ENCODE results near the gene TMA7. TPM values are rescaled to one million over a fixed set of nuclear protein-coding genes. Genes with fewer than 3 reads are reported as not detected.

TMA7 gene
- total and polyA plus RNA-seq, 2 of the 13 experiments (the other 11 are each of a cell fraction or from before 2014, with no cell fraction given), result 100 to 486 TPM

DNA sequence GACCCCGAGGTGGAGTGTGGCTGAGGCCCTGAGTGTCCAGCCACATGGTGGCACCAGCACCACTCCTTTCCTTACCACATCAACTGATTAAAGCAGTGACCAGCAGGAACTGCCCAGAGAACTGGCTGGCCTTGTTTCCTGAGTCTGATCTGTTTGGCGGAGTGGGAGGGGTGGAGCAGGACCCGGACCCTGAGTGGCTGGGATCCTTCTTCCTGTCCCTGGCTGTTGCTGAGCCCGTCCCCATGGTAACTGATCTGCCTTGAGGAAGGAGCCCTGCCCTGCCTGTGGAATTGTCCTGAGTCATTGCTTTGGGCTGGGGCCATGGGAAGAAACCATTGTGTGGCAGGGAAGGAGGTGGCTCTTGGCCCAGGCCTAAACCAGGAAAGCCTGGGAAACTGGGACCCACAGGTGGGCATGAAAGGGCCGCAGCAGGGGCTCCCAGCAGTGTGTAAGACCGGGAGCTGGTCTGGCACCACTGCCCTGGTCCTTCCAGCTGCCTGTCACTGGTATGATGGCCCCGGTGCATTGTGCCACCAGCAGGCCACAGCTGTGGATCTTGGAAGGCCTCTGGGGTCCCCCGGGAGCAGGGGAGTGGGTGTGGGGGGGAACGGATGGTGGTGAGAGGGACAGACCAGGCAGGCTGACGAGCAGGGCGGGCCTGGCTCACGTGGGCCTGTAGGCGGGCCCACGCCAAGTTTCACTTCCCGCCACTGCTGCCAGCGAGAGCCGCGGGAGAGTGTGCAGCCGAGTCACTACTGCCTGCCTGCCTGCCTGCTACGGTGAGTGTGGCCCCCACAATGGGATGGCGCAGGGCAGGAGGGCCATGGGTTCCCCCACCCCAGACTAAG lies 25.7 kb downstream of the TMA7 start (continued):
- no peak for TF ChIP-seq IKZF4 (CRISPR knock-in tag; IDR thresholded peaks at IDR 0.05; ENCODE audit: borderline replicate concordance, low read depth, not compliant biosample characterization)
- no peak for TF ChIP-seq ZNF329 (CRISPR knock-in tag; IDR thresholded peaks at IDR 0.05; ENCODE audit: low read depth)
- TF ChIP-seq, protein P1, sequence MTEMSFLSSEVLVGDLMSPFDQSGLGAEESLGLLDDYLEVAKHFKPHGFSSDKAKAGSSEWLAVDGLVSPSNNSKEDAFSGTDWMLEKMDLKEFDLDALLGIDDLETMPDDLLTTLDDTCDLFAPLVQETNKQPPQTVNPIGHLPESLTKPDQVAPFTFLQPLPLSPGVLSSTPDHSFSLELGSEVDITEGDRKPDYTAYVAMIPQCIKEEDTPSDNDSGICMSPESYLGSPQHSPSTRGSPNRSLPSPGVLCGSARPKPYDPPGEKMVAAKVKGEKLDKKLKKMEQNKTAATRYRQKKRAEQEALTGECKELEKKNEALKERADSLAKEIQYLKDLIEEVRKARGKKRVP (CRISPR knock-in tag; IDR thresholded peaks at IDR 0.05), result no peak
- TF ChIP-seq, protein P2, sequence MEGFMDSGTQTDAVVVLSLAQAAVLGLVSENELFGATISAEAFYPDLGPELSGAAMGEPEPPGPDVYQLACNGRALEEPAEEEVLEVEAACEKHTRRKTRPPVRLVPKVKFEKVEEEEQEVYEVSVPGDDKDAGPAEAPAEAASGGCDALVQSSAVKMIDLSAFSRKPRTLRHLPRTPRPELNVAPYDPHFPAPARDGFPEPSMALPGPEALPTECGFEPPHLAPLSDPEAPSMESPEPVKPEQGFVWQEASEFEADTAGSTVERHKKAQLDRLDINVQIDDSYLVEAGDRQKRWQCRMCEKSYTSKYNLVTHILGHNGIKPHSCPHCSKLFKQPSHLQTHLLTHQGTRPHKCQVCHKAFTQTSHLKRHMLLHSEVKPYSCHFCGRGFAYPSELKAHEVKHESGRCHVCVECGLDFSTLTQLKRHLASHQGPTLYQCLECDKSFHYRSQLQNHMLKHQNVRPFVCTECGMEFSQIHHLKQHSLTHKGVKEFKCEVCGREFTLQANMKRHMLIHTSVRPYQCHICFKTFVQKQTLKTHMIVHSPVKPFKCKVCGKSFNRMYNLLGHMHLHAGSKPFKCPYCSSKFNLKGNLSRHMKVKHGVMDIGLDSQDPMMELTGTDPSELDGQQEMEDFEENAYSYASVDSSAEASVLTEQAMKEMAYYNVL (CRISPR knock-in tag; IDR thresholded peaks at IDR 0.05; ENCODE audit: borderline replicate concordance), result no peak
- no peak for TF ChIP-seq U2AF2 (IDR thresholded peaks at IDR 0.05; ENCODE audit: low read depth, low read length)
- TF ChIP-seq, protein P3, sequence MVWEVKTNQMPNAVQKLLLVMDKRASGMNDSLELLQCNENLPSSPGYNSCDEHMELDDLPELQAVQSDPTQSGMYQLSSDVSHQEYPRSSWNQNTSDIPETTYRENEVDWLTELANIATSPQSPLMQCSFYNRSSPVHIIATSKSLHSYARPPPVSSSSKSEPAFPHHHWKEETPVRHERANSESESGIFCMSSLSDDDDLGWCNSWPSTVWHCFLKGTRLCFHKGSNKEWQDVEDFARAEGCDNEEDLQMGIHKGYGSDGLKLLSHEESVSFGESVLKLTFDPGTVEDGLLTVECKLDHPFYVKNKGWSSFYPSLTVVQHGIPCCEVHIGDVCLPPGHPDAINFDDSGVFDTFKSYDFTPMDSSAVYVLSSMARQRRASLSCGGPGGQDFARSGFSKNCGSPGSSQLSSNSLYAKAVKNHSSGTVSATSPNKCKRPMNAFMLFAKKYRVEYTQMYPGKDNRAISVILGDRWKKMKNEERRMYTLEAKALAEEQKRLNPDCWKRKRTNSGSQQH (CRISPR knock-in tag; IDR thresholded peaks at IDR 0.05; ENCODE audit: low read depth), result no peak
- no peak for TF ChIP-seq NFRKB (IDR thresholded peaks at IDR 0.05)
- TF ChIP-seq, protein P4, sequence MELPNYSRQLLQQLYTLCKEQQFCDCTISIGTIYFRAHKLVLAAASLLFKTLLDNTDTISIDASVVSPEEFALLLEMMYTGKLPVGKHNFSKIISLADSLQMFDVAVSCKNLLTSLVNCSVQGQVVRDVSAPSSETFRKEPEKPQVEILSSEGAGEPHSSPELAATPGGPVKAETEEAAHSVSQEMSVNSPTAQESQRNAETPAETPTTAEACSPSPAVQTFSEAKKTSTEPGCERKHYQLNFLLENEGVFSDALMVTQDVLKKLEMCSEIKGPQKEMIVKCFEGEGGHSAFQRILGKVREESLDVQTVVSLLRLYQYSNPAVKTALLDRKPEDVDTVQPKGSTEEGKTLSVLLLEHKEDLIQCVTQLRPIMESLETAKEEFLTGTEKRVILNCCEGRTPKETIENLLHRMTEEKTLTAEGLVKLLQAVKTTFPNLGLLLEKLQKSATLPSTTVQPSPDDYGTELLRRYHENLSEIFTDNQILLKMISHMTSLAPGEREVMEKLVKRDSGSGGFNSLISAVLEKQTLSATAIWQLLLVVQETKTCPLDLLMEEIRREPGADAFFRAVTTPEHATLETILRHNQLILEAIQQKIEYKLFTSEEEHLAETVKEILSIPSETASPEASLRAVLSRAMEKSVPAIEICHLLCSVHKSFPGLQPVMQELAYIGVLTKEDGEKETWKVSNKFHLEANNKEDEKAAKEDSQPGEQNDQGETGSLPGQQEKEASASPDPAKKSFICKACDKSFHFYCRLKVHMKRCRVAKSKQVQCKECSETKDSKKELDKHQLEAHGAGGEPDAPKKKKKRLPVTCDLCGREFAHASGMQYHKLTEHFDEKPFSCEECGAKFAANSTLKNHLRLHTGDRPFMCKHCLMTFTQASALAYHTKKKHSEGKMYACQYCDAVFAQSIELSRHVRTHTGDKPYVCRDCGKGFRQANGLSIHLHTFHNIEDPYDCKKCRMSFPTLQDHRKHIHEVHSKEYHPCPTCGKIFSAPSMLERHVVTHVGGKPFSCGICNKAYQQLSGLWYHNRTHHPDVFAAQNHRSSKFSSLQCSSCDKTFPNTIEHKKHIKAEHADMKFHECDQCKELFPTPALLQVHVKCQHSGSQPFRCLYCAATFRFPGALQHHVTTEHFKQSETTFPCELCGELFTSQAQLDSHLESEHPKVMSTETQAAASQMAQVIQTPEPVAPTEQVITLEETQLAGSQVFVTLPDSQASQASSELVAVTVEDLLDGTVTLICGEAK (IDR thresholded peaks at IDR 0.05), result no peak
- TF ChIP-seq, protein P4 (CRISPR knock-in tag; IDR thresholded peaks at IDR 0.05), result no peak
- TF ChIP-seq ZNF251 (CRISPR knock-in tag; IDR thresholded peaks at IDR 0.05), result no peak
- TF ChIP-seq GTF2F1 (IDR thresholded peaks at IDR 0.05; ENCODE audit: low read length), result no peak
- no peak for TF ChIP-seq AHR (CRISPR knock-in tag; IDR thresholded peaks at IDR 0.05)
- no peak for TF ChIP-seq ZFP90 (CRISPR knock-in tag; IDR thresholded peaks at IDR 0.05; ENCODE audit: borderline replicate concordance)
- peak; percentile 56 for TF ChIP-seq GATAD1 (CRISPR knock-in tag; IDR thresholded peaks at IDR 0.05)
